GM12872 (cell line): ENCODE results near the gene PDE11A.

ENCODE experiments used
- CTCF ChIP-seq: IDR thresholded peaks from 3 replicates; pipeline ENCODE4 v1.5.1; 2011; ENCODE audit warnings: low read depth, mild to moderate bottlenecking, low read length, moderate library complexity; ENCODE audit not compliant: insufficient read depth

PDE11A gene

GRCh38 chr2:178059111-178059510 lies 13.5 kb downstream of the PDE11A start:
- TF ChIP-seq CTCF, result no peak

GRCh38 chr2:178057179-178057680 lies 15.3 kb downstream of the PDE11A start:
- no peak for TF ChIP-seq CTCF

- no peak for TF ChIP-seq CTCF
These were observed 16.2 kb downstream of the PDE11A start for GRCh38 chr2:178056345-178056744.

- no peak for TF ChIP-seq CTCF
These were observed 25.2 kb downstream of the PDE11A start for GRCh38 chr2:178047391-178047790.

- TF ChIP-seq CTCF, result no peak
These were observed 27.7 kb downstream of the PDE11A start for GRCh38 chr2:178044836-178045235.

GRCh38 chr2:178043266-178043665 lies 29.3 kb downstream of the PDE11A start:
- TF ChIP-seq CTCF, result no peak

GRCh38 chr2:178029342-178029741 lies 43.2 kb downstream of the PDE11A start:
- no peak for TF ChIP-seq CTCF

GRCh38 chr2:178025551-178026185 lies 46.9 kb downstream of the PDE11A start:
- TF ChIP-seq CTCF, result no peak
